Activated CD4-positive, alpha-beta T cell treated with anti-CD3 and anti-CD28 coated beads for 1 hour (primary cell): ENCODE measurements around the gene ZNF48.
A peak's percentile ranks its signal among the peaks of the same experiment; 100 is the strongest.

Experiments
- DNase-seq: peaks from one replicate; pipeline ENCODE4 v3.0.0-alpha.2; 2020

Gene ZNF48

GRCh38 chr16:30358990-30359870, 36.0 kb upstream of the ZNF48 start:
- DNase-seq: no peak

GRCh38 chr16:30359871-30360170, 35.4 kb upstream of the ZNF48 start:
- no peak for DNase-seq

GRCh38 chr16:30361180-30361579, 34.0 kb upstream of the ZNF48 start:
- DNase-seq: no peak

- no peak for DNase-seq
These were observed 30.0 kb upstream of the ZNF48 start for GRCh38 chr16:30365200-30365599.

GRCh38 chr16:30366511-30366910, 28.7 kb upstream of the ZNF48 start:
- no peak for DNase-seq

- no peak for DNase-seq
These were observed 27.7 kb upstream of the ZNF48 start for GRCh38 chr16:30367349-30368009.

GRCh38 chr16:30368122-30368791, 27.0 kb upstream of the ZNF48 start:
- DNase-seq: no peak

GRCh38 chr16:30368792-30369090, 26.5 kb upstream of the ZNF48 start:
- no peak for DNase-seq

- DNase-seq: no peak
These were observed 25.9 kb upstream of the ZNF48 start for GRCh38 chr16:30369091-30369937.

- DNase-seq: no peak
These were observed 25.2 kb upstream of the ZNF48 start for GRCh38 chr16:30369938-30370455.

GRCh38 chr16:30370456-30371247, 24.6 kb upstream of the ZNF48 start, which contains the start of gene TBC1D10B:
TSS of gene TBC1D10B (minus strand) at chr16:30370494. CDS start at chr16:30370183, 311 bp downstream.
- peak; percentile 98 for DNase-seq

GRCh38 chr16:30371248-30371816, 23.9 kb upstream of the ZNF48 start:
- DNase-seq: no peak

GRCh38 chr16:30372038-30372712, 23.0 kb upstream of the ZNF48 start:
- no peak for DNase-seq

- no peak for DNase-seq
These were observed 22.5 kb upstream of the ZNF48 start for GRCh38 chr16:30372725-30373124.

- DNase-seq: no peak
These were observed 20.7 kb upstream of the ZNF48 start, which contains the start of gene MYL11 for GRCh38 chr16:30374538-30374937. TSS of gene MYL11 (plus strand) at chr16:30374802. CDS start at chr16:30374858, 56 bp downstream.

GRCh38 chr16:30375864-30376263, 19.4 kb upstream of the ZNF48 start:
- DNase-seq: no peak

GRCh38 chr16:30376461-30376902, 18.7 kb upstream of the ZNF48 start:
- no peak for DNase-seq

GRCh38 chr16:30377050-30377811, 18.0 kb upstream of the ZNF48 start:
- no peak for DNase-seq

GRCh38 chr16:30377812-30378235, 17.4 kb upstream of the ZNF48 start:
- peak; percentile 86 for DNase-seq
